ENCODE data around the gene SECTM1.
"Not testable (repeated sequence)": the region's sequence is repeated elsewhere in the genome, so short reads cannot be mapped to it uniquely, and the experiment has no call there.

DNA sequence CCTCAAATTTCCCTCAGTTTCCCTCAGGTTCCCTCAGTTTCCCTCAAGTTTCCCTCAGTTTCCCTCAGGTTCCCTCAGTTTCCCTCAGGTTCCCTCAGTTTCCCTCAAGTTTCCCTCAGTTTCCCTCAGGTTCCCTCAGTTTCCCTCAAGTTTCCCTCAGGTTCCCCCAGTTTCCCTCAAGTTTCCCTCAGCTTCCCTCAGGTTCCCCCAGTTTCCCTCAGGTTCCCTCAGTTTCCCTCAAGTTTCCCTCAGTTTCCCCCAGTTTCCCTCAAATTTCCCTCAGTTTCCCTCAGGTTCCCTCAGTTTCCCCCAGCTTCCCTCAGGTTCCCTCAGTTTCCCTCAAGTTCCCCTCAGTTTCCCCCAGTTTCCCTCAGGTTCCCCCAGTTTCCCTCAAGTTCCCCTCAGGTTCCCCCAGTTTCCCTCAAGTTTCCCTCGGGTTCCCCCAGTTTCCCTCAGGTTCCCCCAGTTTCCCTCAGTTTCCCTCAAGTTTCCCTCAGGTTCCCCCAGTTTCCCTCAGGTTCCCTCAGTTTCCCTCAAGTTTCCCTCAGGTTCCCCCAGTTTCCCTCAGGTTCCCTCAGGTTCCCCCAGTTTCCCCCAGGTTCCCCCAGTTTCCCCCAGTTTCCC, 26.0 kb upstream of the SECTM1 start:
- TF ChIP-seq, protein P1, sequence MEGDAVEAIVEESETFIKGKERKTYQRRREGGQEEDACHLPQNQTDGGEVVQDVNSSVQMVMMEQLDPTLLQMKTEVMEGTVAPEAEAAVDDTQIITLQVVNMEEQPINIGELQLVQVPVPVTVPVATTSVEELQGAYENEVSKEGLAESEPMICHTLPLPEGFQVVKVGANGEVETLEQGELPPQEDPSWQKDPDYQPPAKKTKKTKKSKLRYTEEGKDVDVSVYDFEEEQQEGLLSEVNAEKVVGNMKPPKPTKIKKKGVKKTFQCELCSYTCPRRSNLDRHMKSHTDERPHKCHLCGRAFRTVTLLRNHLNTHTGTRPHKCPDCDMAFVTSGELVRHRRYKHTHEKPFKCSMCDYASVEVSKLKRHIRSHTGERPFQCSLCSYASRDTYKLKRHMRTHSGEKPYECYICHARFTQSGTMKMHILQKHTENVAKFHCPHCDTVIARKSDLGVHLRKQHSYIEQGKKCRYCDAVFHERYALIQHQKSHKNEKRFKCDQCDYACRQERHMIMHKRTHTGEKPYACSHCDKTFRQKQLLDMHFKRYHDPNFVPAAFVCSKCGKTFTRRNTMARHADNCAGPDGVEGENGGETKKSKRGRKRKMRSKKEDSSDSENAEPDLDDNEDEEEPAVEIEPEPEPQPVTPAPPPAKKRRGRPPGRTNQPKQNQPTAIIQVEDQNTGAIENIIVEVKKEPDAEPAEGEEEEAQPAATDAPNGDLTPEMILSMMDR (IDR thresholded peaks at IDR 0.05; ENCODE audit: low read depth, low read length, poor library complexity, severe bottlenecking), result not testable (repeated sequence)
- not testable (repeated sequence) for TF ChIP-seq EZH2phosphoT487 (IDR thresholded peaks at IDR 0.05; ENCODE audit: borderline replicate concordance, low read length)

Data from DOHH2 (cell line).